ENCODE results near the gene LETM1. TPM values are rescaled to one million over a fixed set of nuclear protein-coding genes. Genes with fewer than 3 reads are reported as not detected.
A peak's percentile ranks its signal among the peaks of the same experiment; 100 is the strongest.

LETM1 gene
- total RNA-seq, 2 donors from 2014 or later, result 45.7 to 52.4 TPM

DNA sequence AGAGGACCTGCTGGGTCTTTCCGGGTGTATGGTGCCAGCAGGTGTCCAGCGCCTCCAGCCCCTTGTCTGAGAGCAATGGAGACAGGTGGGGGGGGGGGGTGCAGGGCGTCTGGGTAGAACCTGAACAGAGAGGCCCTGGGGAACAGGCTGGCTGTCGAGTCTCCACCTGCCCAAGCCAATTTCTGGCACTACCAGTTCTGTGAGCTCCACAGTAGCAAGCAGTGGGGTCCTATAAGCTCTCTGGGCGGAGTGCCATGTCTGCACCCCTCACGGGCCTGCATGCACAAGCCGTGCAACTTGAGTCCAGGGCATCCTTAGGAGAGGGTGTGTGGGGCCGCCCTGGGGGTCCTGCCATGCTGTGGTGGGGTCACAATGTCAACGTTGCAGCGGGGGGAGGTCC lies 72.9 kb downstream of the LETM1 start:
- 92 to 93% methylated on average over 2 to 10 of the region's 10 CpGs for WGBS, 2 experiments (ENCODE audit: insufficient coverage in 1 of 2, insufficient read length in 1 of 2)
- Histone ChIP-seq H3K36me3 (ENCODE audit: control insufficient read depth, insufficient read depth, low read length) (no peaks in the 10 kb centered on the region), H3K4me1 (ENCODE audit: control insufficient read depth, insufficient read depth, low read length) (no peaks in the 10 kb centered on the region), H3K27me3 (ENCODE audit: control insufficient read depth, insufficient read depth, low read length, poor library complexity, severe bottlenecking) (no peaks in the 10 kb centered on the region), H3K9ac (ENCODE audit: extremely low read depth, low read length, poor library complexity, severe bottlenecking) (no peak overlapping the region), H3K4me3 (ENCODE audit: low read length) (no peak overlapping the region), H3K9me3 (ENCODE audit: control insufficient read depth, low read length) (no peaks in the 10 kb centered on the region), H3K27ac (ENCODE audit: low read depth, low read length) (no peak overlapping the region)
- Mint-ChIP-seq H3K4me1 (no peaks in the 10 kb centered on the region), H3K36me3 (ENCODE audit: low read depth) (no peaks in the 10 kb centered on the region), H3K27me3 (ENCODE audit: insufficient read depth) (no peaks in the 10 kb centered on the region), H3K4me3 (no peak overlapping the region), H3K9me3 (no peaks in the 10 kb centered on the region), H3K27ac (no peak overlapping the region)
- TF ChIP-seq, protein P1, sequence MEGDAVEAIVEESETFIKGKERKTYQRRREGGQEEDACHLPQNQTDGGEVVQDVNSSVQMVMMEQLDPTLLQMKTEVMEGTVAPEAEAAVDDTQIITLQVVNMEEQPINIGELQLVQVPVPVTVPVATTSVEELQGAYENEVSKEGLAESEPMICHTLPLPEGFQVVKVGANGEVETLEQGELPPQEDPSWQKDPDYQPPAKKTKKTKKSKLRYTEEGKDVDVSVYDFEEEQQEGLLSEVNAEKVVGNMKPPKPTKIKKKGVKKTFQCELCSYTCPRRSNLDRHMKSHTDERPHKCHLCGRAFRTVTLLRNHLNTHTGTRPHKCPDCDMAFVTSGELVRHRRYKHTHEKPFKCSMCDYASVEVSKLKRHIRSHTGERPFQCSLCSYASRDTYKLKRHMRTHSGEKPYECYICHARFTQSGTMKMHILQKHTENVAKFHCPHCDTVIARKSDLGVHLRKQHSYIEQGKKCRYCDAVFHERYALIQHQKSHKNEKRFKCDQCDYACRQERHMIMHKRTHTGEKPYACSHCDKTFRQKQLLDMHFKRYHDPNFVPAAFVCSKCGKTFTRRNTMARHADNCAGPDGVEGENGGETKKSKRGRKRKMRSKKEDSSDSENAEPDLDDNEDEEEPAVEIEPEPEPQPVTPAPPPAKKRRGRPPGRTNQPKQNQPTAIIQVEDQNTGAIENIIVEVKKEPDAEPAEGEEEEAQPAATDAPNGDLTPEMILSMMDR (conservative IDR thresholded peaks at IDR 0.05), result no peak
- DNase-seq, result no peak

DNA sequence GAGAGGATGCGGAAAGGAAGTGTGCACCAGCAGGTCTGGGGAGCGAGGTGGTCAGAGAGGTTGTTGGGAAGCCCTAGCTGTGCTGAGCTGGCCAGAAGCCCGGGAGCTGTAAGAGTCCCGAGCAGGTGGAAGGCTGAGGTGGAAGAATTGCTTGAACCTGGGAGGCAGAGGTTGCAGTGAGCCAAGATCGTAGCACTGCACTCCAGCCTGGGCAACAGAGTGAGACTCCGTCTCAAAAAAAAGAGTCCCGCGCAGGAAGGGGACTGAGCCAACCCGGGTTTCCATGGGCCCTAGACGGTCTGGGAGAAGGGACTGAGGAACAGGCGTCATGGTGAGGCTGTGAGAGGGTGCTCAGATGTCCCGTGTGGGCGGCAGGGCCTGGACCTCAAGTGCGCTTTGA lies 75.5 kb downstream of the LETM1 start:
- DNase-seq, result no peak
- no peak overlapping the region for H3K27ac ChIP-seq (ENCODE audit: low read depth, low read length)
- Mint-ChIP-seq H3K27ac (no peak overlapping the region), H3K9me3 (no peaks in the 10 kb centered on the region), H3K4me1 (no peaks in the 10 kb centered on the region), H3K27me3 (ENCODE audit: insufficient read depth) (no peaks in the 10 kb centered on the region), H3K4me3 (no peak overlapping the region), H3K36me3 (ENCODE audit: low read depth) (no peaks in the 10 kb centered on the region)
- H3K36me3 ChIP-seq (ENCODE audit: control insufficient read depth, insufficient read depth, low read length), result no peaks in the 10 kb centered on the region
- H3K27me3 ChIP-seq (ENCODE audit: control insufficient read depth, insufficient read depth, low read length, poor library complexity, severe bottlenecking), result no peaks in the 10 kb centered on the region
- H3K9me3 ChIP-seq (ENCODE audit: control insufficient read depth, low read length), result no peaks in the 10 kb centered on the region
- no peaks in the 10 kb centered on the region for H3K4me1 ChIP-seq (ENCODE audit: control insufficient read depth, insufficient read depth, low read length)
- 94 to 95% methylated on average over 8 to 14 of the region's 14 CpGs for WGBS, 2 experiments (ENCODE audit: insufficient coverage in 1 of 2, insufficient read length in 1 of 2)
- no peak overlapping the region for H3K9ac ChIP-seq (ENCODE audit: extremely low read depth, low read length, poor library complexity, severe bottlenecking)
- TF ChIP-seq, protein P1 (conservative IDR thresholded peaks at IDR 0.05), result no peak
- no peak overlapping the region for H3K4me3 ChIP-seq (ENCODE audit: low read length)

DNA sequence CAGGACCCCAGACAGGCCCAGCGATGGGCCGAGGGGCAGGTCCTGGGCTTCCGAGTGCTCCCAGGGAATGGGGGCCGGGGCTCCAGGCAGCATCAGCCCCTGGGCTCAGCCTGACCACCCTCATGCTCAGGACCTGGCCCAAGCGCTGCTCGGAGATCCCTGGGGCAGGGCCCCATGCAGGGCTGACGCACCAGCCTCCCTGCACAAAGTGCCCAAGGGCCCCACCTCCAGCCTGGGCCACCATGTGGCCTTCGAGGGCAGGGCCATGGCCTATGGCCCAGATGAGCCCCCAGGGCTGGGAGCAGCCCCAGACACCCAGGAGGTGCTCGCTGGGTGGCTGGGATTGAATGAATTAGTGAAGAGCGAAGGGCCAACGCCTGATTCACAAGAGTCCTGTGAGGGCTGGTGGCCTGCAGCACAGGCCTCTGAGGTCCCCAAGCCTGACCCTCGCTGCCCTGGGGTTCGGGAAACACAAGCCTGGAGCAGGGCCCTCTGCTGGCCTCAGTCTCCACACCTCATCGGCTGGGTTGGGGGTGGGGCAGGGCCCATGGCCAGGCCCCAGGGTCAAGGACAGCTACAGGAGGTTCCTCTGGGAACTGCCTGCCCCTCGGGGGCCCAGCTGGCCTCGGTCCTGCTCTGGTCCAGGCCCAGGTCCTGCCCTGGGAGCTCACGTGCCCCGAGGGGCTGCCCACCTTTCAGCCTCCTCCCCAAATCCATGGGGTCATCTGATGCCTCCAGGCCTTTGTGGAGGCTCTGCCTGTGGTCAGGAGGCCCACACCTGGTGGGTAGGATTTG lies 76.2 kb downstream of the LETM1 start:
- no peaks in the 10 kb centered on the region for H3K9me3 Mint-ChIP-seq
- H3K27ac ChIP-seq (ENCODE audit: low read depth, low read length), result no peak overlapping the region
- no peak overlapping the region for H3K27ac Mint-ChIP-seq
- H3K4me3 Mint-ChIP-seq, result no peak overlapping the region
- no peaks in the 10 kb centered on the region for H3K27me3 Mint-ChIP-seq (ENCODE audit: insufficient read depth)
- WGBS, 2 experiments (ENCODE audit: insufficient coverage in 1 of 2, insufficient read length in 1 of 2), result 88 to 97% methylated on average over 7 to 18 of the region's 18 CpGs
- H3K4me3 ChIP-seq (ENCODE audit: low read length), result no peak overlapping the region
- DNase-seq, result no peak
- no peaks in the 10 kb centered on the region for H3K4me1 ChIP-seq (ENCODE audit: control insufficient read depth, insufficient read depth, low read length)
- no peaks in the 10 kb centered on the region for H3K27me3 ChIP-seq (ENCODE audit: control insufficient read depth, insufficient read depth, low read length, poor library complexity, severe bottlenecking)
- H3K9ac ChIP-seq (ENCODE audit: extremely low read depth, low read length, poor library complexity, severe bottlenecking), result no peak overlapping the region
- H3K36me3 ChIP-seq (ENCODE audit: control insufficient read depth, insufficient read depth, low read length), result no peaks in the 10 kb centered on the region
- no peaks in the 10 kb centered on the region for H3K9me3 ChIP-seq (ENCODE audit: control insufficient read depth, low read length)
- no peaks in the 10 kb centered on the region for H3K4me1 Mint-ChIP-seq
- H3K36me3 Mint-ChIP-seq (ENCODE audit: low read depth), result no peaks in the 10 kb centered on the region
- TF ChIP-seq, protein P1 (conservative IDR thresholded peaks at IDR 0.05), result peak; percentile 21
